ENCODE data around the gene KCTD2.

DNA sequence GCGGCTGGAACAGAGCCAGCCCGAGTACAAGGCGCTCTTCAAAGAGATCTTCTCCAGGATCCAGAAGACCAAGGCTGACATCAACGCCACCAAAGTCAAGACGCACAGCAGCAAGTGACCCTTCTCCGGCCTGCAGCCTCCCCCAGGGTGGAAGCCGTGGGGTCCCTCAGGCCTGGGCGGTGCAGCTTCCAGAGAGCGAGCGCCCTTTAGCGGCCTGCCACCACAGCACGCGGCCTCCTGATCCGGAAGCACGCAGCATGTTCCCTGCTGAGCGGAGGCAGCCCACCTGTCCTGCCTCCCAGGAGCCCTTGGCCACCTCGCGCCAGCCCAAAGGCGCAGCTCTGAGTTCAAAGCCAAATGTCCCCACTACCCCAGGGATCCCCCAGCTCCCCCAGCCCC lies 43.1 kb upstream of the KCTD2 start:
- TF ChIP-seq, protein P1, sequence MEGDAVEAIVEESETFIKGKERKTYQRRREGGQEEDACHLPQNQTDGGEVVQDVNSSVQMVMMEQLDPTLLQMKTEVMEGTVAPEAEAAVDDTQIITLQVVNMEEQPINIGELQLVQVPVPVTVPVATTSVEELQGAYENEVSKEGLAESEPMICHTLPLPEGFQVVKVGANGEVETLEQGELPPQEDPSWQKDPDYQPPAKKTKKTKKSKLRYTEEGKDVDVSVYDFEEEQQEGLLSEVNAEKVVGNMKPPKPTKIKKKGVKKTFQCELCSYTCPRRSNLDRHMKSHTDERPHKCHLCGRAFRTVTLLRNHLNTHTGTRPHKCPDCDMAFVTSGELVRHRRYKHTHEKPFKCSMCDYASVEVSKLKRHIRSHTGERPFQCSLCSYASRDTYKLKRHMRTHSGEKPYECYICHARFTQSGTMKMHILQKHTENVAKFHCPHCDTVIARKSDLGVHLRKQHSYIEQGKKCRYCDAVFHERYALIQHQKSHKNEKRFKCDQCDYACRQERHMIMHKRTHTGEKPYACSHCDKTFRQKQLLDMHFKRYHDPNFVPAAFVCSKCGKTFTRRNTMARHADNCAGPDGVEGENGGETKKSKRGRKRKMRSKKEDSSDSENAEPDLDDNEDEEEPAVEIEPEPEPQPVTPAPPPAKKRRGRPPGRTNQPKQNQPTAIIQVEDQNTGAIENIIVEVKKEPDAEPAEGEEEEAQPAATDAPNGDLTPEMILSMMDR (IDR thresholded peaks at IDR 0.05; ENCODE audit: low read depth, low read length, poor library complexity, severe bottlenecking) = no peak
- no peak for TF ChIP-seq EZH2phosphoT487 (IDR thresholded peaks at IDR 0.05; ENCODE audit: borderline replicate concordance, low read length)

All from DOHH2 (cell line).